Measurements from ENCODE around the gene PTCH2.

The PTCH2 gene

DNA sequence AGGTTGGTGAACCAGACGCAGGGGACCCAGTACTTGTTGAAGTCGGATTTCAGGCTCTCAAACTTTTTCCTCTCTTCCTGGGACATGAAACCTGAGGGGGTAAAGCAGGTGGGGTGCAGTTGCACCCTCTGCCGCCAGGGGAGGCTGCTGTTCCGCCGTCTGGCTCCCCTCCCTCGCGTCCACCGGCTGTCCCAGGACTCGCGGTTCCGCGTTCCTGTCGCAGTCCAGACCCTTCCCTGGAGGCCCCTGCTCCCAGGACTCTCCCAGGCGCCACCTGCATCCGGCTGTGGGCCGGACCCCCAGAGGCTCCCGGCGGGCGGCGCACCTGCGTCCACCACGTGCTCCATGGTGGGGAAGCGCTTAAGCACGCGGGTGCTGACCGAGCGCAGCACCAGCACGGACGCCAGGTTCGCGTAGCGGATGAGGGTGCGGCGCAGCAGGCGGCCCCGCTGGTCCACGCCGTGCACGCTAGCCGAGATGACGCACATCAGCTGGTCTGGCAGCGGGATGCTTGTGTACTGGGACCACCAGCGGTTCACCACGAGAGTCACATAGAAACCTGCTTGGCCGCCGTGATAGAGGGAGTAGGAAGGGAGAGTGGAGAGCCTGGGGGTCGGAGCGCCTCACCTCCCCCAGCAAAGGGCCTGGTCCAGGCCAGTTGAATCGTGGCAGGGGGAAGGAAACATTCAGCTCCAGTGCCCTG is 56.8 kb downstream of the PTCH2 start:
- H3K27me3 ChIP-seq (ENCODE audit: control insufficient read depth, insufficient read depth, low read length): peaks cover 9% of the 10 kb centered on the region
- H3K4me3 ChIP-seq (ENCODE audit: low read depth, low read length): peak overlapping the region; percentile 63
- H3K4me1 ChIP-seq (ENCODE audit: control insufficient read depth, insufficient read depth, low read length): peaks cover 27% of the 10 kb centered on the region
- H3K9me3 ChIP-seq (ENCODE audit: control insufficient read depth, insufficient read depth, low read length): no peaks in the 10 kb centered on the region
- 0 out of 2 replicates have a peak, but pooled peaks cover under 1% of the 10 kb centered on the region for H3K36me3 ChIP-seq (ENCODE audit: control insufficient read depth, insufficient read depth, low read length)
- H3K27ac ChIP-seq (ENCODE audit: low read depth, low read length): no peak overlapping the region
- peak overlapping the region; percentile 49; the same call in 1 of the 2 replicates for H3K9ac ChIP-seq (ENCODE audit: low read depth, low read length)

DNA sequence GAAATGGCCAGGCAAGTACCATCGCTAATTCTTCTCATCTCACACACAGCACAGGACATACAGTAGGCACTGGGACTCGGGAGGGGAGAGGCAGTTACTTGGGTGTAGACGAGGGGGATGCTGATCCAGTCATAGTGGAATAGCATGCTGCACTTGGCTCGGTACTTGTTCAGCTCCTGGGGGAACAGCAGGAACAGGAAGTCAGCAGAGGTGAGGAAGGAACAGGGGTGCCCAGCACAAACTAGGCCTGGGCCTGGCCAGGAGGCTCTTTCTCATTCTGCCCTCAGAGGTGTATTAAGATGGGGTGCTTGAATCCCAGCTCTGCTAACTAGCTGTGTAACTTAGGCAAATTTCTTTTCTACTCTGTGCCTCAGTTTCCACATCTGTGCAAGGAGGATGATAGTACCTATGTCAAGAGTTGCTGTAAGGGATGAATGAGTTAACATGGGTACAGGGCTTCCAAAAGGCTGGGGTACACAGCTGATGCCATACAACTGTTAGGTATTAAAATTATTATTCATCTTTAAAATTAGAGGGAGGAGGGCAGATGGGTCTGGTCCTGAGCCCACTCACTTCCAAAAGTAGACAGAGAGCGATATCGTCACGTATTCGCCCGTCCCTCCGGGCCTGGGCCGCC is 57.4 kb downstream of the PTCH2 start:
- peaks cover 27% of the 10 kb centered on the region for H3K4me1 ChIP-seq (ENCODE audit: control insufficient read depth, insufficient read depth, low read length)
- 0 out of 2 replicates have a peak, but pooled peaks cover 6% of the 10 kb centered on the region for H3K36me3 ChIP-seq (ENCODE audit: control insufficient read depth, insufficient read depth, low read length)
- H3K9me3 ChIP-seq (ENCODE audit: control insufficient read depth, insufficient read depth, low read length): no peaks in the 10 kb centered on the region
- no peak overlapping the region for H3K9ac ChIP-seq (ENCODE audit: low read depth, low read length)
- H3K4me3 ChIP-seq (ENCODE audit: low read depth, low read length): peak overlapping the region; percentile 63; the same call in 1 of the 2 replicates
- H3K27me3 ChIP-seq (ENCODE audit: control insufficient read depth, insufficient read depth, low read length): peaks cover 9% of the 10 kb centered on the region
- H3K27ac ChIP-seq (ENCODE audit: low read depth, low read length): no peak overlapping the region

DNA sequence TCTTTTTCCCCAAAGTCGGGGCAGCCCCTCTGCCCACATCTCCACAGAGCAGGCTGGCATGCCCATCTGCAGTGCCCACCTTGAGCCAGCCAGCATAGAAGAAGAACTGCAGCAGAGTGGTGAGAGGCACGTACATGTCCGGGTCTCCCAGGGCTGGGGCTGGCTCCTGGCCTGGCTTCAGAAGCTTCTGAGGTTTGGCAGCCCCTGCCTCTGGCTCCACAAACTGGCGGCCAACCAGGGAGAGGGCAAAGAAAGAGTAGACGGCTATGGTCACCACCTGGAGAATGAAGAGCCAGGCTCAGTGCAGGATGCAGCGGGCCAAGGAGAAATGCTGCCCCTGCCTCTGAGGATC is 58.0 kb downstream of the PTCH2 start:
- Histone ChIP-seq H3K9ac (ENCODE audit: low read depth, low read length) (no peak overlapping the region), H3K9me3 (ENCODE audit: control insufficient read depth, insufficient read depth, low read length) (no peaks in the 10 kb centered on the region), H3K27ac (ENCODE audit: low read depth, low read length) (no peak overlapping the region), H3K4me3 (ENCODE audit: low read depth, low read length) (no peak overlapping the region; the same call in 1 of the 2 replicates), H3K36me3 (ENCODE audit: control insufficient read depth, insufficient read depth, low read length) (peaks cover 7% of the 10 kb centered on the region; the same call in 1 of the 2 replicates), H3K27me3 (ENCODE audit: control insufficient read depth, insufficient read depth, low read length) (peaks cover 9% of the 10 kb centered on the region), H3K4me1 (ENCODE audit: control insufficient read depth, insufficient read depth, low read length) (peaks cover 26% of the 10 kb centered on the region)

- peaks cover 22% of the 10 kb centered on the region for H3K4me1 ChIP-seq (ENCODE audit: control insufficient read depth, insufficient read depth, low read length)
- no peaks in the 10 kb centered on the region for H3K9me3 ChIP-seq (ENCODE audit: control insufficient read depth, insufficient read depth, low read length)
- no peak overlapping the region for H3K27ac ChIP-seq (ENCODE audit: low read depth, low read length)
- H3K4me3 ChIP-seq (ENCODE audit: low read depth, low read length): peak overlapping the region; percentile 50
- H3K27me3 ChIP-seq (ENCODE audit: control insufficient read depth, insufficient read depth, low read length): peaks cover 9% of the 10 kb centered on the region
- H3K36me3 ChIP-seq (ENCODE audit: control insufficient read depth, insufficient read depth, low read length): peaks cover 12% of the 10 kb centered on the region
- peak overlapping the region; percentile 19; the same call in 1 of the 2 replicates for H3K9ac ChIP-seq (ENCODE audit: low read depth, low read length)
Measured at GRCh38 chr1:44784094-44785028, 58.7 kb downstream of the PTCH2 start.

DNA sequence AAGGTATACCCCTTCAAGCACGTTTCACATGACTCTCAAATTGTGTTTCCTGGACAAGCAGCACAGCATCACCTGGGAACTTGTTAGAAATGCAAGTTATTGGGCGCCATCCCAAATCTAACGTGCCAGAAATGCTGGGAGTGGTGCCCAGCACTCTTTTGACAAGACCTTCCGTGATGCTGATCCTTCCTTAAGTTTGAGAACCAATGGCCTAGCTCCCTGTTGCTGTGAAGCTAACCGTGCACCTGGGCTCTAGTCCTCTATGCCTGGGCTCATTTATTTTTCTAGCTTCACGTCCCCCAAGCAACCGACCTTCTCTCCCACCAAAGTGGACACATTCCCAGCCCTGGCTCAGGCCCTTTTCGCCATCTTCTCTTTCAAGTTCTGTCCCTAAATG is 59.4 kb downstream of the PTCH2 start:
- Histone ChIP-seq H3K36me3 (ENCODE audit: control insufficient read depth, insufficient read depth, low read length) (peaks cover 18% of the 10 kb centered on the region), H3K9ac (ENCODE audit: low read depth, low read length) (no peak overlapping the region), H3K27me3 (ENCODE audit: control insufficient read depth, insufficient read depth, low read length) (peaks cover 9% of the 10 kb centered on the region), H3K27ac (ENCODE audit: low read depth, low read length) (no peak overlapping the region), H3K4me3 (ENCODE audit: low read depth, low read length) (peak overlapping the region; percentile 50), H3K9me3 (ENCODE audit: control insufficient read depth, insufficient read depth, low read length) (no peaks in the 10 kb centered on the region), H3K4me1 (ENCODE audit: control insufficient read depth, insufficient read depth, low read length) (peaks cover 22% of the 10 kb centered on the region)

GRCh38 chr1:44780583-44781121 is 62.4 kb downstream of the PTCH2 start:
- Histone ChIP-seq H3K9me3 (ENCODE audit: control insufficient read depth, insufficient read depth, low read length) (no peaks in the 10 kb centered on the region), H3K4me1 (ENCODE audit: control insufficient read depth, insufficient read depth, low read length) (peaks cover 12% of the 10 kb centered on the region), H3K9ac (ENCODE audit: low read depth, low read length) (no peak overlapping the region), H3K36me3 (ENCODE audit: control insufficient read depth, insufficient read depth, low read length) (peaks cover 47% of the 10 kb centered on the region), H3K27ac (ENCODE audit: low read depth, low read length) (no peak overlapping the region), H3K27me3 (ENCODE audit: control insufficient read depth, insufficient read depth, low read length) (peaks cover 6% of the 10 kb centered on the region), H3K4me3 (ENCODE audit: low read depth, low read length) (no peak overlapping the region)

DNA sequence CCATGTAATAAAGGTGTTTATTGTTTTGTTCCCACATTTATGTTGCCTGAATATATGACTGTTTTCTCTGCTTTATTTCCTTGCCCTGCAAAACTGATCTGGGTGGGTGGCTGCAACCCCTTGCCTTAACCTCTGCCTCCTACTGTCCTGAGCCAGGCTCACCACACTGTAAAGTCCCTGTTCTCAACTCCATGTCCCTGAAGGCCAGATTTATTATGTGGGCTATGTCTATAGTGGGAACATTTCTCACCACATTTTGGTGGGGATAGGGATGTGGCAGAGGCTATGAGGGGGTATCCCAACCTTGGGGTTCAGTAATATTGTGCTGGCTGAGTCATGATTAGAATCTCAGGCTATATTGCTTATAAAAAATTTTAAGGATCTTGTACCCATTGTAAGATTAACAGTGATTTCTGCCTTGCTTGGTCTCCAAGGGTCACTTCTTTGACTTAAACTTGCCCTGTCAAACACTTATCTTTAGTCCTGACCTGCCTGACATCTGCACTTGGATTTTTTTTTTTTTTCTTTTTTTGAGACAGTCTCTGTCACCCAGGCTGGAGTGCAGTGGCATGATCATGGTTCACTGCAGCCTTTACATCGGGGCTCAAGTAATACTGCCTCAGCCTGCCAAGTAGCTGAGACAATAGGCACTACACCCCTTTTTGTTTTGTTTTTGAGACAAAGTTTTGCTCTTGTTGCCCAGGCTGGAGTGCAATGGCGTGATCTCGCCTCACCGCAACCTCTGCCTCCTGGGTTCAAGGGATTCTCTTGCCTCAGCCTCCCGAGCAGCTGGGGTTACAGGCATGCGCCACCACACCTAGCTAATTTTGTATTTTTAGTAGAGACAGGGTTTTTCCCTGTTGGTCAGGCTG is 64.1 kb downstream of the PTCH2 start:
- no peaks in the 10 kb centered on the region; the same call in 1 of the 2 replicates for H3K27me3 ChIP-seq (ENCODE audit: control insufficient read depth, insufficient read depth, low read length)
- no peak overlapping the region for H3K27ac ChIP-seq (ENCODE audit: low read depth, low read length)
- no peak overlapping the region for H3K9ac ChIP-seq (ENCODE audit: low read depth, low read length)
- no peaks in the 10 kb centered on the region for H3K9me3 ChIP-seq (ENCODE audit: control insufficient read depth, insufficient read depth, low read length)
- H3K36me3 ChIP-seq (ENCODE audit: control insufficient read depth, insufficient read depth, low read length): peaks cover 47% of the 10 kb centered on the region
- no peak overlapping the region for H3K4me3 ChIP-seq (ENCODE audit: low read depth, low read length)
- H3K4me1 ChIP-seq (ENCODE audit: control insufficient read depth, insufficient read depth, low read length): peaks cover 5% of the 10 kb centered on the region; the same call in 1 of the 2 replicates

DNA sequence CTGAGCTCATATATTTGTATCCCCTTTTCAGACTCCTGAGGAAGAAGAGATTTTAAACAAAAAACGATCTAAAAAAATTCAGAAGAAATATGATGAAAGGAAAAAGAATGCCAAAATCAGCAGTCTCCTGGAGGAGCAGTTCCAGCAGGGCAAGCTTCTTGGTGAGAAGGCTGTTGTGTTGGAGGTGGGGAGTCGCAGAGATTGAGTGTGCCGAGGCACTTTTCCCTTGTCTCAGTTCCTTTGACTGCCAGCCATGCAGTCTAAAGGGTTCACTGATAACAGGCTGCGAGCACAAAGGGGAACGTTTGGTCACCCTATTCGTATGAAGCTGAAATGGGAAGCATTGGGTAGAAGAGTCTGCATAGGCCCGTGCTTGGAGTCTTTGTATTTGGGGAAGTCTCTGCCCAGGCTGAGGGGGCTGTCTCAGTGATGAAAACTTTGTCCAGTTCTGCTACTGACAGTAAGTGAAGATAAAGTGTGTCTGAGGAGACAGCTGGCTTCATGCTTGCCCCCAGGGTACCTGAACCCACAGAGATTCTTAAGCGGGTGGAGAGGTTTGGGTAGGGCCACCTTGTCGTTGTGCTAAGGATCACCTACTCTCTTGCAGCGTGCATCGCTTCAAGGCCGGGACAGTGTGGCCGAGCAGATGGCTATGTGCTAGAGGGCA is 65.0 kb downstream of the PTCH2 start:
- H3K27me3 ChIP-seq (ENCODE audit: control insufficient read depth, insufficient read depth, low read length): no peaks in the 10 kb centered on the region

DNA sequence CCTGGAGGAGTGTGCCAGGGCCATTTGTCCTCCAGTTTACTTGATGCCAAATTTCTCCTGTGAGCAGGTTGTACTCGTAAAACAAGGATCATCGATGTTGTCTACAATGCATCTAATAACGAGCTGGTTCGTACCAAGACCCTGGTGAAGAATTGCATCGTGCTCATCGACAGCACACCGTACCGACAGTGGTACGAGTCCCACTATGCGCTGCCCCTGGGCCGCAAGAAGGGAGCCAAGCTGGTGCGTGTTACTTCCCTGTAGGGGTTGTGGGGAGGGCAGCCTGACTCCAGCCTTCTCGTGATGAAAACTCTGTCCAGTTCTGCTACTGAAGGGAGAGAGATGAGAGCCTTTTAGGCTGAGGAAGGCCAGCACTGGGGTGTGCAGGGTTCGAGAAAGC is 65.5 kb downstream of the PTCH2 start:
- no peaks in the 10 kb centered on the region for H3K9me3 ChIP-seq (ENCODE audit: control insufficient read depth, insufficient read depth, low read length)
- H3K36me3 ChIP-seq (ENCODE audit: control insufficient read depth, insufficient read depth, low read length): peaks cover 47% of the 10 kb centered on the region
- peak overlapping the region; percentile 95 for H3K27ac ChIP-seq (ENCODE audit: low read depth, low read length)
- no peaks in the 10 kb centered on the region for H3K27me3 ChIP-seq (ENCODE audit: control insufficient read depth, insufficient read depth, low read length)
- no peaks in the 10 kb centered on the region for H3K4me1 ChIP-seq (ENCODE audit: control insufficient read depth, insufficient read depth, low read length)
- peak overlapping the region; percentile 18; the same call in 1 of the 2 replicates for H3K9ac ChIP-seq (ENCODE audit: low read depth, low read length)
- H3K4me3 ChIP-seq (ENCODE audit: low read depth, low read length): peak overlapping the region; percentile 97

More for the DNA sequence above, 65.0 kb downstream of the PTCH2 start:
- peak overlapping the region; percentile 95 for H3K27ac ChIP-seq (ENCODE audit: low read depth, low read length)
- no peaks in the 10 kb centered on the region for H3K9me3 ChIP-seq (ENCODE audit: control insufficient read depth, insufficient read depth, low read length)
- H3K9ac ChIP-seq (ENCODE audit: low read depth, low read length): no peak overlapping the region
- H3K4me1 ChIP-seq (ENCODE audit: control insufficient read depth, insufficient read depth, low read length): no peaks in the 10 kb centered on the region
- H3K4me3 ChIP-seq (ENCODE audit: low read depth, low read length): peak overlapping the region; percentile 97; the same call in 1 of the 2 replicates
- H3K36me3 ChIP-seq (ENCODE audit: control insufficient read depth, insufficient read depth, low read length): peaks cover 47% of the 10 kb centered on the region

Measured in HUES48 (cell line).